Epithelial cell of umbilical artery (primary cell): ENCODE results near the gene XRN1. TPM values are rescaled to one million over a fixed set of nuclear protein-coding genes. Genes with fewer than 3 reads are reported as not detected.

Source experiments
- total RNA-seq: library from RNA; depleted of rRNA; stranded (reverse); fragments of >200 nt; gene quantifications from 2 replicates; pipeline ENCODE4 v1.2.3, GENCODE V29; 2014

Gene XRN1, protein sequence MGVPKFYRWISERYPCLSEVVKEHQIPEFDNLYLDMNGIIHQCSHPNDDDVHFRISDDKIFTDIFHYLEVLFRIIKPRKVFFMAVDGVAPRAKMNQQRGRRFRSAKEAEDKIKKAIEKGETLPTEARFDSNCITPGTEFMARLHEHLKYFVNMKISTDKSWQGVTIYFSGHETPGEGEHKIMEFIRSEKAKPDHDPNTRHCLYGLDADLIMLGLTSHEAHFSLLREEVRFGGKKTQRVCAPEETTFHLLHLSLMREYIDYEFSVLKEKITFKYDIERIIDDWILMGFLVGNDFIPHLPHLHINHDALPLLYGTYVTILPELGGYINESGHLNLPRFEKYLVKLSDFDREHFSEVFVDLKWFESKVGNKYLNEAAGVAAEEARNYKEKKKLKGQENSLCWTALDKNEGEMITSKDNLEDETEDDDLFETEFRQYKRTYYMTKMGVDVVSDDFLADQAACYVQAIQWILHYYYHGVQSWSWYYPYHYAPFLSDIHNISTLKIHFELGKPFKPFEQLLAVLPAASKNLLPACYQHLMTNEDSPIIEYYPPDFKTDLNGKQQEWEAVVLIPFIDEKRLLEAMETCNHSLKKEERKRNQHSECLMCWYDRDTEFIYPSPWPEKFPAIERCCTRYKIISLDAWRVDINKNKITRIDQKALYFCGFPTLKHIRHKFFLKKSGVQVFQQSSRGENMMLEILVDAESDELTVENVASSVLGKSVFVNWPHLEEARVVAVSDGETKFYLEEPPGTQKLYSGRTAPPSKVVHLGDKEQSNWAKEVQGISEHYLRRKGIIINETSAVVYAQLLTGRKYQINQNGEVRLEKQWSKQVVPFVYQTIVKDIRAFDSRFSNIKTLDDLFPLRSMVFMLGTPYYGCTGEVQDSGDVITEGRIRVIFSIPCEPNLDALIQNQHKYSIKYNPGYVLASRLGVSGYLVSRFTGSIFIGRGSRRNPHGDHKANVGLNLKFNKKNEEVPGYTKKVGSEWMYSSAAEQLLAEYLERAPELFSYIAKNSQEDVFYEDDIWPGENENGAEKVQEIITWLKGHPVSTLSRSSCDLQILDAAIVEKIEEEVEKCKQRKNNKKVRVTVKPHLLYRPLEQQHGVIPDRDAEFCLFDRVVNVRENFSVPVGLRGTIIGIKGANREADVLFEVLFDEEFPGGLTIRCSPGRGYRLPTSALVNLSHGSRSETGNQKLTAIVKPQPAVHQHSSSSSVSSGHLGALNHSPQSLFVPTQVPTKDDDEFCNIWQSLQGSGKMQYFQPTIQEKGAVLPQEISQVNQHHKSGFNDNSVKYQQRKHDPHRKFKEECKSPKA (N-terminal part only)
- 27.9 and 38.6 TPM in 2 replicates for total RNA-seq

DNA sequence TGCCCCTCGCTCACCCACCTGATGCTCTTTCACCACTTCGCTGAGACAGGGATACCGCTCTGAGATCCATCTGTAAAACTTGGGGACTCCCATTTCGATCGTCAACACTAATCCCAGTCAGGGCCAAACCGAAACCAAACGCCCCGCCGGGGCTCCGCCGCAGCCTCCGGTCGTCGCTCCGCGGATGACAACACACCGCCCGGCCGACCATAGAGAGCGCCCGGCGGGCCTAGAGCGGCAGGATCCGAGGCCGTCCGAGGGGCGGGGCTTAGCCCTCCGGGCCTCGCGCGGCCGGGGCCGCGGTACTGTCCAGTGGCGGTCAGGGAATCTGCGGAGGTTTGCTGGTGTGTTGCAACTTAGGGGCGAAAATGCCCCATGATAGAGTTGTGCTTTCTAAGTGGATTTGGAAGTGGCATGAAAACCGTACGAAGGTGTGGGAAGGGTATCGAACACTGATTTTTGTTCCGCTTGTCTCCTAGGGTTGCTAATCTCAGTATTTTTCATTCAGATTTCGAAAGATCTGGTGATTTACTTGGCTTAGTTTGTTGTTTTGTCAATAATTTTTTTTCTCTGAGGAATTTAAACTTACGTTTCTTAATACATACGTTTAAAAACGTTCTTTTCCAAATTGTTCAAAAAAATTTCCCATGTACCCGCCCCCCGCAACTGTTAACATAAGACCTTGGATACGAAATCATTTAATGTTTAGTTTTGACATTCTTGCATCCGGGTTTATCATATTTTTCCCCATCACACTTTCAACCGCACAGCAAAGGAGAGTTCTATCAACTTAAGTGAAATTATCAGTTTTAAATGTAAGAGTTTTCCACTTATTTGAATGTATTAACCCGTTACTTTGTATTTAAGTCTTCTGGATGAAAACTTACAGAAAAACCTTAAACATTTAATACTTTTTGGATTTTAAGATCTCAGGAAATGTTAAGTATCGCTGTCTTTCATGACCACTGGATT, at the start of gene XRN1:
TSS of gene XRN1 (minus strand) at position 186 of the 972 bp plus-strand sequence. CDS start at position 93, 93 bp downstream.

Other genes starting within 250 kb of the XRN1 start
- gene GK5, start 222.5 kb downstream of the XRN1 start, total RNA-seq = 7.1 and 17.0 TPM in 2 replicates
- 26.6 and 33.3 TPM in 2 replicates for gene ATR, start 130.7 kb upstream of the XRN1 start, total RNA-seq
- 3.2 and 4.4 TPM in 2 replicates for gene PLS1, start 148.4 kb upstream of the XRN1 start, total RNA-seq